CMK (cell line): Measurements from ENCODE around the gene DNAJC1.

Source experiments
- DNase-seq: peaks from one replicate; pipeline ENCODE4 v3.0.0-alpha.2; 2010; ENCODE audit warnings: low read depth

DNAJC1 gene

GRCh38 chr10:21959998-21960397 lies 43.5 kb downstream of the DNAJC1 start:
- DNase-seq: no peak

- no peak for DNase-seq
Measured at GRCh38 chr10:21954690-21955089, 48.8 kb downstream of the DNAJC1 start.

GRCh38 chr10:21954132-21954531 lies 49.4 kb downstream of the DNAJC1 start:
- no peak for DNase-seq

GRCh38 chr10:21953585-21954057 lies 49.9 kb downstream of the DNAJC1 start:
- DNase-seq: no peak

GRCh38 chr10:21950566-21950965 lies 53.0 kb downstream of the DNAJC1 start:
- DNase-seq: no peak

- DNase-seq: no peak
Measured at GRCh38 chr10:21946946-21947345, 56.6 kb downstream of the DNAJC1 start.

GRCh38 chr10:21944727-21945386 lies 58.7 kb downstream of the DNAJC1 start:
- DNase-seq: no peak

GRCh38 chr10:21943633-21944265 lies 59.8 kb downstream of the DNAJC1 start:
- no peak for DNase-seq

GRCh38 chr10:21935439-21936023 lies 68.0 kb downstream of the DNAJC1 start:
- no peak for DNase-seq

- no peak for DNase-seq
Measured at GRCh38 chr10:21934307-21934706, 69.2 kb downstream of the DNAJC1 start.

- DNase-seq: no peak
Measured at GRCh38 chr10:21929070-21929469, 74.5 kb downstream of the DNAJC1 start.

GRCh38 chr10:21927631-21928353 lies 75.7 kb downstream of the DNAJC1 start:
- no peak for DNase-seq

GRCh38 chr10:21926949-21927348 lies 76.6 kb downstream of the DNAJC1 start:
- DNase-seq: no peak

GRCh38 chr10:21926358-21926925 lies 77.1 kb downstream of the DNAJC1 start:
- no peak for DNase-seq

- DNase-seq: no peak
Measured at GRCh38 chr10:21925851-21926250, 77.7 kb downstream of the DNAJC1 start.

GRCh38 chr10:21924511-21924910 lies 79.0 kb downstream of the DNAJC1 start:
- DNase-seq: no peak

GRCh38 chr10:21920633-21921032 lies 82.9 kb downstream of the DNAJC1 start:
- no peak for DNase-seq

- no peak for DNase-seq
Measured at GRCh38 chr10:21919906-21920305, 83.6 kb downstream of the DNAJC1 start.

GRCh38 chr10:21919117-21919516 lies 84.4 kb downstream of the DNAJC1 start:
- DNase-seq: no peak

GRCh38 chr10:21912625-21913024 lies 90.9 kb downstream of the DNAJC1 start:
- no peak for DNase-seq

- DNase-seq: no peak
Measured at GRCh38 chr10:21910798-21911197, 92.7 kb downstream of the DNAJC1 start.

GRCh38 chr10:21907436-21907835 lies 96.1 kb downstream of the DNAJC1 start:
- DNase-seq: no peak
